NCI-H345 (cell line): Measurements from ENCODE around the gene MELTF.

Source experiments
- DNase-seq: peaks from one replicate; lab custom pipeline; 2025; lab: John Stamatoyannopoulos, UW

The MELTF gene

DNA sequence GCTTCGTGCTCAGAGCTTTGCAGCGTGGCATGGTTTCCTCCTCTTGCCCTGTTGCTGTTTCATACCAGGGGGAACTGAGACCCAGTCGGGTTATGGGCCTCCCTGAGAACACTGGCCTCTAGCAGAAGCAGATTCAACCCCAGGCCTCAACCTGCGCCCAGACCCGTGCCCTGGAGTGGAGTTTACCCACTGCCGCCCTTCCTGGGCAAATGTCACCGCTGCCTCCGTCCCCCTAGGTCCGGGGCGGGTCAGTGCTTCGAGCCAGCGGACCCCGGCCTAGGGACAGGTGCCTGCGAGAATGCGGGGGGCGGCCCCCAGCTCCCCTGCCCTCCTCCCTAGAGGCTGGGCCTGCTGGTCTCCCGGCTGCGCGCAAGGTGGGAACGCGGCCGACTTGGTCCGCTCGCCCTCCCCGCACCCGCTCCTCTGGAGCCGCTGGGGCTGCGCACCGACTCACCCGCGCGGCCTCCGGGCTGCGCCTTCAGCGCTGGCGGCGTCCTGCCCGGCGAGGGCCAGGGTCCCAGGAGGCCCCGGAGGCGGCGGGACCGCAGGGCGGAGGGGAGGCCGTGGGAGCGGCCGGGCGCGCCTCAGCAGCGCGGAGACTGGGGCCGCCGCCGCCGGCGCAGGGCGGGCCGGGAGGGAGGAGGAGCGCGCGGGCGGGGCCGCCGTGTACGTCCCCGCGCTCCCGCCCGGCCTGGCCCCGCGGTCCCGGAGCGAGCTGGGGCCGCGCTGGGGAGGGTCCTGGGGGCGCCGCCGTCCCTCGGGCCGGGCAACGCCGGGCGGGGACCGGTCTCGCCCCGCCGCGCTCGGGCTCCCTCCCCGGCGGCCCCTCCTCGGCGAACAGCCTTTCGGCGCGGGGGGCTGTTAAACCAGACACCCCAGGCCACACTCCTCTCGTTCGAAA lies 61.1 kb downstream of the MELTF start, which contains the start of gene PIGZ:
Gene PIGZ, minus strand, starts transcription at position 601 of the 901 bp plus-strand sequence. CDS start 16,802 bp downstream, outside the sequence.
- peak; percentile 56 for DNase-seq

- no peak for DNase-seq
Observed at GRCh38 chr3:196967412-196968232, 62.0 kb downstream of the MELTF start.

GRCh38 chr3:196966526-196967401 lies 62.9 kb downstream of the MELTF start:
- no peak for DNase-seq

DNA sequence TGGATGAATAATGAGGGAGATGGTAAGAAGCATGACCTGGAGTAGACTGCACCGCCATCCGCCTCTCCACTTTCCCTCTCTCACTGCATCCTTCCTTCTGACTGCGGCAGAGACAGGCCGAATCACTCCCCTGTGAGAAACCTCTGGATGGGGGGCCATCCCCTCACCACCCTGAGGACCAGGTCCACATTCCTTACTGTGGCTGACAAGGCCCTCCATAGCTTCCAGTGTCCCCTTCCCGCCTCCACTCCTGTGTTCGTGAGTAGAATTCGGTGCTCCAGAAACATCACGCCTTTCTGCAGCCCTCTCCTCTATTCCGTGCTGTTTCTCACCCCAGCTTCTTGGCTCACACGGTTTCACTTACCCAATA lies 63.8 kb downstream of the MELTF start:
- DNase-seq, result no peak

DNA sequence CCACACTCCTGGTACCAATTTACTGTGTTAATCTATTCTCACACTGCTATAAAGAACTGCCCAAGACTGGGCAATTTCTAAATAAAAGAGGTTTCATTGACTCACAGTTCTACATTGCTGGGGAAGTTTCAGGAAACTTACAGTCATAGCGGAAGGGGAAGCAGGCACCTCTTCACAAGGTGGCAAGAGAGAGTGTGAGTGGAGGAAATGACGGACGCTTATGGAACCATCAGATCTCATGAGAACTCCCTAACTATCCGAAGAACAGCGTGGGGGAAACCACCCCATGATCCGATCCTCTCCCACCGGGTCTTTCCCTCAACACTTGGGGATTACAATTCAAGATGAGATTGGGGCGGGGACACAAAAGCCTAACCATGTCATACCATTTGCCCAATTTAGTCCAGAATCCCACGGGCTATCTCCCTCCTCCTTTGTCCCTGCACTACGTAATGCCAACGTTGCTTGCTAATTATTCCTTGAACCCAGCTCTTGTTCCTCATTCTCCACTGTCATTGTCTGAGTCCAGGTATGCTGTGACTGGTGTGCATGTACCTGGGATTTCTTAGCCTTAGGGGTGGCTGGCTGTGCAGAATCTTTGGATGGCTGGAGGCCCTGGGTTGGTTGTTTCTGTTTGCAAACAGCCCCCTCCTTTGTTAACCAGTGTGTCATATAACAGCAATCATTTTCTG lies 64.4 kb downstream of the MELTF start:
- DNase-seq, result no peak

GRCh38 chr3:196963631-196963953 lies 66.0 kb downstream of the MELTF start:
- DNase-seq, result no peak

DNA sequence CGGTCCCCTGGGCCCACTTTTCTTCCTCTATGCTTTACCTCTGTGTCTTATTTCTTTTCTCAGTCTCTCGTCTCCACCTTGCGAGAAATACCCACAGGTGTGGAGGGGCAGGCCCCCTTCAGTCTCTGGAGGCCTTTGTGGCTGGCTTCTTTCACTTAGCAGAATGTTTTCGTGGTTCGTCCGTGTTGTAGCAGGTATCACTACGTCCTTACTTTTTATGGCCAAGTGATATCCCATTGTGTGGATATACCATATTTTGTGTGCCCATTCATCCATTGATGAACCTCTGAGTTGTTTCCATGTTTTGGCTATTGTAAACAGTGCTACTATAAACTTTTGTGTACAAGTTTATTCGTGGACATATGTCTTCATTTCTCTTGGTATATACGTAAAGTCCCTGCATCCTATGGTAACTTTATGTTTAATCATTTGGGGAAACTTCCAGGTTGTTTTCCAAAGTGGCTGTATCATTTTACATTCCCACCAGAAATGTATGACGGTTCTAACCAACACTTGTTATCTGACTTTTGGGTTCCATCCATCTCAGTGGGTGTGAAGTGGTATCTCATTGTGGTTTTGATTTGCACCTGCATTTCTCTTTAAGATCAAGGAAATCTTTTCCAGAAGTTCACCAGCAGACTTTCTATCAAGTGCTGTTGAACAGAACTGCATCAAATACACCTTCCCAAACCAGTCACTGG lies 66.5 kb downstream of the MELTF start:
- DNase-seq, result no peak

GRCh38 chr3:196962108-196962929 lies 67.3 kb downstream of the MELTF start:
- no peak for DNase-seq

- no peak for DNase-seq
Observed at GRCh38 chr3:196954832-196955231, 74.8 kb downstream of the MELTF start.
